Smooth muscle cell (in vitro differentiated cells): ENCODE data around the gene ISM2. TPM values are rescaled to one million over a fixed set of nuclear protein-coding genes. Genes with fewer than 3 reads are reported as not detected.

Source experiments
- DNase-seq: peaks from one replicate; lab custom pipeline; 2025; ENCODE audit not compliant: unreplicated experiment; lab: John Stamatoyannopoulos, UW
- H2AFZ ChIP-seq: fragments of 200-600 bp; sonication (generic); 2 replicates; pipeline ENCODE4 v1.6.0; 2016; ENCODE audit warnings: antibody characterized with exemption, low read depth, mild to moderate bottlenecking
- H3F3A ChIP-seq: fragments of 200-600 bp; sonication (generic); 2 replicates; pipeline ENCODE4 v1.6.0; 2017; ENCODE audit warnings: antibody characterized with exemption, low read depth
- H3K27ac ChIP-seq: fragments of 200-600 bp; sonication (generic); 2 replicates; pipeline ENCODE4 v1.5.1; 2016; ENCODE audit warnings: low read depth, mild to moderate bottlenecking
- H3K27me3 ChIP-seq: fragments of 200-600 bp; sonication (generic); 2 replicates; pipeline ENCODE4 v1.6.1; 2016; ENCODE audit warnings: low read depth, mild to moderate bottlenecking
- H3K36me3 ChIP-seq: fragments of 200-600 bp; sonication (generic); 2 replicates; pipeline ENCODE4 v1.5.1; 2016; ENCODE audit warnings: low read depth
- H3K4me1 ChIP-seq: fragments of 200-600 bp; sonication (generic); 2 replicates; pipeline ENCODE4 v1.5.1; 2016; ENCODE audit warnings: low read depth
- H3K4me2 ChIP-seq: fragments of 200-600 bp; sonication (generic); 2 replicates; pipeline ENCODE4 v1.6.0; 2016; ENCODE audit warnings: mild to moderate bottlenecking
- H3K4me3 ChIP-seq: fragments of 200-600 bp; sonication (generic); 2 replicates; pipeline ENCODE4 v1.5.1; 2016; ENCODE audit warnings: mild to moderate bottlenecking
- H3K79me2 ChIP-seq: fragments of 200-600 bp; sonication (generic); 2 replicates; pipeline ENCODE4 v1.6.0; 2016; ENCODE audit warnings: low read depth, mild to moderate bottlenecking
- H3K9ac ChIP-seq: fragments of 200-600 bp; sonication (generic); 2 replicates; pipeline ENCODE4 v1.6.0; 2016; ENCODE audit warnings: low read depth
- H3K9me3 ChIP-seq: fragments of 200-600 bp; sonication (generic); replicated peaks from 2 replicates; pipeline ENCODE4 v1.5.1; 2016; ENCODE audit warnings: low read depth
- H4K20me1 ChIP-seq: fragments of 200-600 bp; sonication (generic); 2 replicates; pipeline ENCODE4 v1.6.0; 2016; ENCODE audit warnings: low read depth
- CTCF ChIP-seq: fragments of 200-600 bp; sonication (generic); IDR thresholded peaks from 2 replicates; pipeline ENCODE4 v1.5.1; 2017; ENCODE audit warnings: borderline replicate concordance, mild to moderate bottlenecking, antibody characterized with exemption; ENCODE audit not compliant: insufficient read depth, poor library complexity, severe bottlenecking
- WGBS: methylation state at CpG from one replicate; pipeline ENCODE4 v1.1.7; 2016; ENCODE audit warnings: low lambda C conversion rate; 5-methylcytosine and 5-hydroxymethylcytosine counted together
- polyA plus RNA-seq: library from polyadenylated mRNA; unstranded; fragments of >200 nt; fragmentation: Nextera tagmentation; extraction: Ambion mirVana; gene quantifications from 2 replicates; pipeline ENCODE4 v1.2.1, GENCODE V29; 2016
- total RNA-seq: library from RNA; depleted of rRNA; stranded (reverse); fragments of >200 nt; gene quantifications from 2 replicates; pipeline ENCODE4 v1.2.3, GENCODE V29; 2014

ISM2 gene
- total and polyA plus RNA-seq, 2 experiments from 2014 or later = 0.78 to 2.7 TPM

GRCh38 chr14:77526266-77526665 lies 27.6 kb upstream of the ISM2 start:
- Histone ChIP-seq H3K4me3 (no peak overlapping the region), H3K4me1 (no peaks in the 10 kb centered on the region), H3K9me3 (no peaks in the 10 kb centered on the region), H3K27me3 (no peaks in the 10 kb centered on the region), H3K4me2 (no peak overlapping the region), H3K27ac (no peak overlapping the region), H3F3A (no peaks in the 10 kb centered on the region), H3K9ac (no peak overlapping the region), H4K20me1 (peaks cover 24% of the 10 kb centered on the region), H2AFZ (no peak overlapping the region), H3K79me2 (no peaks in the 10 kb centered on the region), H3K36me3 (no peaks in the 10 kb centered on the region)
- DNase-seq = no peak
- TF ChIP-seq CTCF = no peak
- 51% methylated on average over 1 of the region's 1 CpG for WGBS

- Histone ChIP-seq H3K4me2 (no peak overlapping the region), H3K4me3 (no peak overlapping the region), H3K9me3 (no peaks in the 10 kb centered on the region), H3K36me3 (peaks cover 7% of the 10 kb centered on the region), H3K4me1 (no peaks in the 10 kb centered on the region), H3K27me3 (no peaks in the 10 kb centered on the region), H2AFZ (no peak overlapping the region), H3K9ac (no peak overlapping the region), H3F3A (no peaks in the 10 kb centered on the region), H3K79me2 (no peaks in the 10 kb centered on the region), H4K20me1 (peaks cover 24% of the 10 kb centered on the region), H3K27ac (no peak overlapping the region)
- WGBS = 99% methylated on average over 6 of the region's 6 CpGs
- no peak for TF ChIP-seq CTCF
- no peak for DNase-seq
Observed at GRCh38 chr14:77524536-77524935, 25.9 kb upstream of the ISM2 start.

GRCh38 chr14:77523109-77523508 lies 24.5 kb upstream of the ISM2 start:
- Histone ChIP-seq H3K79me2 (no peaks in the 10 kb centered on the region), H3K27me3 (no peaks in the 10 kb centered on the region), H3K4me1 (no peaks in the 10 kb centered on the region), H3K9ac (no peak overlapping the region), H3K4me2 (no peak overlapping the region), H3K27ac (no peak overlapping the region), H3F3A (no peaks in the 10 kb centered on the region), H3K9me3 (no peaks in the 10 kb centered on the region), H2AFZ (no peak overlapping the region), H4K20me1 (peaks cover 24% of the 10 kb centered on the region), H3K36me3 (peaks cover 7% of the 10 kb centered on the region), H3K4me3 (no peak overlapping the region)
- DNase-seq = no peak
- WGBS = 97% methylated on average over 3 of the region's 3 CpGs
- no peak for TF ChIP-seq CTCF

- WGBS = 95% methylated on average over 4 of the region's 4 CpGs
- no peaks in the 10 kb centered on the region for H3K27me3 ChIP-seq
- H3K27ac ChIP-seq = no peak overlapping the region
- H3K9ac ChIP-seq = no peak overlapping the region
- no peak for DNase-seq
- H2AFZ ChIP-seq = no peak overlapping the region
- H4K20me1 ChIP-seq = peaks cover 31% of the 10 kb centered on the region
- H3K4me2 ChIP-seq = no peak overlapping the region
- no peak for TF ChIP-seq CTCF
- H3K4me1 ChIP-seq = no peaks in the 10 kb centered on the region
- H3K79me2 ChIP-seq = no peaks in the 10 kb centered on the region
- H3K4me3 ChIP-seq = no peak overlapping the region
- H3K36me3 ChIP-seq = peaks cover 7% of the 10 kb centered on the region
- no peaks in the 10 kb centered on the region for H3F3A ChIP-seq
- no peaks in the 10 kb centered on the region for H3K9me3 ChIP-seq
Observed at GRCh38 chr14:77520555-77520954, 21.9 kb upstream of the ISM2 start.
